ENCODE data around the gene DIPK1B.
A peak's percentile ranks its signal among the peaks of the same experiment; 100 is the strongest.

The DIPK1B gene

DNA sequence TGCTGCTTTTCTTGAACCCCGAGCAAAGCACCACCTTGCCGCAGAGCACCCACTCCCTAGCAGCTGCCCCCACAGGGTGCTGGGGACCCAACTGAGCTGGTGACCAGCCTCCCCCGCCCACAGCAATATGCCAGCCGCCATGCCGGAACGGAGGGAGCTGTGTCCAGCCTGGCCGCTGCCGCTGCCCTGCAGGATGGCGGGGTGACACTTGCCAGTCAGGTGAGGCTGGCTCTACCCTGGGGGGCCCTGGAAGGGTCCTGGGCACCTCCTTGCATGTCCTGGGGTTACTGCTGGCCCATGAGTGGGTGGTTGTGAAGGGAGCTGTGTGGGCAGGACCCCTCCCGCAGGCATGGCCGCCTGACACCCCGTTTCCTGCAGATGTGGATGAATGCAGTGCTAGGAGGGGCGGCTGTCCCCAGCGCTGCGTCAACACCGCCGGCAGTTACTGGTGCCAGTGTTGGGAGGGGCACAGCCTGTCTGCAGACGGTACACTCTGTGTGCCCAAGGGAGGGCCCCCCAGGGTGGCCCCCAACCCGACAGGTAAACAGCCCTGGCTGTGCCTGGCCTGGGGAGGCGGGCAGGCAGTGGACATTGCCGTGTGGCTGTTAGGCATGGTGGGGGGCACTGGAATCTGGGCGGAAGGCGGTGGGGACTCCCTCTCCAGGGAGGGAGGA is 42.4 kb upstream of the DIPK1B start:
- H3K79me1 ChIP-seq (ENCODE audit: low read depth, low read length) = peaks cover 2% of the 10 kb centered on the region
- H3K14ac ChIP-seq (ENCODE audit: low read length) = no peak overlapping the region
- H2BK15ac ChIP-seq (ENCODE audit: low read length) = peak overlapping the region; percentile 64
- WGBS, 2 donors (ENCODE audit: extremely low coverage in 2 of 2, insufficient read length in 2 of 2, insufficient replicate concordance in 1 of 2) = no CpG with 5 or more reads among the region's 23 CpGs
- H3K27ac ChIP-seq (replicated peaks; ENCODE audit: low read length) = no peak overlapping the region
- H3K18ac ChIP-seq (ENCODE audit: low read length) = no peak overlapping the region
- peaks cover 11 to 23% of the 10 kb centered on the region in 2 donors for H3K4me1 ChIP-seq (ENCODE audit: control insufficient read depth in 2 of 2, insufficient read depth in 1 of 2, low read depth in 1 of 2, low read length in 2 of 2)
- peak overlapping the region; percentile 60 for H3K9ac ChIP-seq (ENCODE audit: low read depth, low read length, poor library complexity)
- no peak overlapping the region for H2BK120ac ChIP-seq (ENCODE audit: low read depth, low read length)
- no peak overlapping the region for H3K4me2 ChIP-seq (ENCODE audit: insufficient read depth, low read length, poor library complexity, severe bottlenecking)
- peak overlapping the region; percentile 30 for H2BK12ac ChIP-seq (ENCODE audit: low read length)
- no peaks in the 10 kb centered on the region for H3K9me3 ChIP-seq (replicated peaks in 1 of 2; ENCODE audit: control insufficient read depth in 2 of 2, insufficient read depth in 1 of 2, low read depth in 1 of 2, low read length in 2 of 2)
- no peak for DNase-seq (ENCODE audit: low spot score)
- no peak overlapping the region for H4K8ac ChIP-seq (ENCODE audit: low read depth, low read length)
- no peak overlapping the region for H4K91ac ChIP-seq (ENCODE audit: low read depth, low read length, poor library complexity)
- peak overlapping the region; percentile 81 for H2AK5ac ChIP-seq (ENCODE audit: low read depth, low read length)
- no peak overlapping the region for H2BK5ac ChIP-seq (ENCODE audit: low read length)
- no peaks in the 10 kb centered on the region for H3K36me3 ChIP-seq (replicated peaks in 1 of 2; ENCODE audit: control insufficient read depth in 2 of 2, insufficient read depth in 2 of 2, low read length in 2 of 2)
- no peak overlapping the region for H3K4me3 ChIP-seq (ENCODE audit: low read length in 2 of 2)
- H3K23ac ChIP-seq (ENCODE audit: low read depth, low read length, poor library complexity) = peak overlapping the region; percentile 73
- no peak overlapping the region for H2AFZ ChIP-seq (ENCODE audit: low read length)
- peaks cover 0 to 6% (median 0%) of the 10 kb centered on the region in 3 experiments for H3K27me3 ChIP-seq (ENCODE audit: control insufficient read depth in 3 of 3, insufficient read depth in 3 of 3, low read depth in 1 of 3, low read length in 3 of 3)
- H3K4ac ChIP-seq (ENCODE audit: low read length) = no peak overlapping the region

DNA sequence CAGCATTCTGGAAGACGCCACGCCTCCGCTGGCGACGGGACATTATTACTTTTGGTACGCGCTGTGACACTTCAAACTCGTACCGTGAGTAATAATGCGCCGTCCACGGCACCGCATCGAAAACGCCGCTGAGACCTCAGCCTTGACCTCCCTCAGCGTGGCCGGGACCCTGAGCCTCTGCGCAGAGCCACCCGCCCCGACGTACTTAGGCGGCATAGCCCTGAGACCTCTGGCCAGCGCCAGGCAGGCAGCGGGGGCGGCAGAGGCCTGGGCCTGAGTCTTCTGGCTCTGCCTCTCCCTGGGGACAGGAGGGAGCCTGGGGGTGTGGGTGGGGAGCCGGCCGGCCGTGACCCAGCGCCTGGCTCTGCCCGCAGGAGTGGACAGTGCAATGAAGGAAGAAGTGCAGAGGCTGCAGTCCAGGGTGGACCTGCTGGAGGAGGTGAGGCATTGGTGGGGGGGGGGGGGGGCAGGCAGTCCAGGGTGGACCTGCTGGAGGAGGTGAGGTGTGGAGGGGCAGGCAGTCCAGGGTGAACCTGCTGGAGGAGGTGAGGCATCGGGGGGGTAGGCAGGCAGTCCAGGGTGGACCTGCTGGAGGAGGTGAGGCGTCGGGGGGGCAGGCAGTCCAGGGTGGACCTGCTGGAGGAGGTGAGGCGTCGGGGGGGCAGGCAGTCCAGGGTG is 41.7 kb upstream of the DIPK1B start:
- Histone ChIP-seq H2BK15ac (ENCODE audit: low read length) (no peak overlapping the region), H3K27me3 (ENCODE audit: control insufficient read depth in 3 of 3, insufficient read depth in 3 of 3, low read depth in 1 of 3, low read length in 3 of 3) (peaks cover 0 to 3% (median 0%) of the 10 kb centered on the region in 3 experiments), H3K23ac (ENCODE audit: low read depth, low read length, poor library complexity) (peak overlapping the region; percentile 85), H3K27ac (replicated peaks; ENCODE audit: low read length) (no peak overlapping the region), H3K4me3 (ENCODE audit: low read length in 2 of 2) (no peak overlapping the region), H2BK5ac (ENCODE audit: low read length) (no peak overlapping the region), H3K14ac (ENCODE audit: low read length) (no peak overlapping the region), H2BK12ac (ENCODE audit: low read length) (no peak overlapping the region), H3K79me1 (ENCODE audit: low read depth, low read length) (peaks cover 2% of the 10 kb centered on the region), H3K4me2 (ENCODE audit: insufficient read depth, low read length, poor library complexity, severe bottlenecking) (no peak overlapping the region), H3K4ac (ENCODE audit: low read length) (no peak overlapping the region), H4K91ac (ENCODE audit: low read depth, low read length, poor library complexity) (no peak overlapping the region), H3K9me3 (replicated peaks in 1 of 2; ENCODE audit: control insufficient read depth in 2 of 2, insufficient read depth in 1 of 2, low read depth in 1 of 2, low read length in 2 of 2) (no peaks in the 10 kb centered on the region), H4K8ac (ENCODE audit: low read depth, low read length) (no peak overlapping the region), H3K4me1 (ENCODE audit: control insufficient read depth in 2 of 2, insufficient read depth in 1 of 2, low read depth in 1 of 2, low read length in 2 of 2) (peaks cover 9 to 25% of the 10 kb centered on the region in 2 donors), H2BK120ac (ENCODE audit: low read depth, low read length) (no peak overlapping the region), H2AK5ac (ENCODE audit: low read depth, low read length) (peak overlapping the region; percentile 88), H3K36me3 (replicated peaks in 1 of 2; ENCODE audit: control insufficient read depth in 2 of 2, insufficient read depth in 2 of 2, low read length in 2 of 2) (no peaks in the 10 kb centered on the region), H3K18ac (ENCODE audit: low read length) (peak overlapping the region; percentile 19), H3K9ac (ENCODE audit: low read depth, low read length, poor library complexity) (no peak overlapping the region), H2AFZ (ENCODE audit: low read length) (no peak overlapping the region)
- DNase-seq (ENCODE audit: low spot score) = no peak
- WGBS, 2 donors (ENCODE audit: extremely low coverage in 2 of 2, insufficient read length in 2 of 2, insufficient replicate concordance in 1 of 2) = no CpG with 5 or more reads among the region's 36 CpGs

DNA sequence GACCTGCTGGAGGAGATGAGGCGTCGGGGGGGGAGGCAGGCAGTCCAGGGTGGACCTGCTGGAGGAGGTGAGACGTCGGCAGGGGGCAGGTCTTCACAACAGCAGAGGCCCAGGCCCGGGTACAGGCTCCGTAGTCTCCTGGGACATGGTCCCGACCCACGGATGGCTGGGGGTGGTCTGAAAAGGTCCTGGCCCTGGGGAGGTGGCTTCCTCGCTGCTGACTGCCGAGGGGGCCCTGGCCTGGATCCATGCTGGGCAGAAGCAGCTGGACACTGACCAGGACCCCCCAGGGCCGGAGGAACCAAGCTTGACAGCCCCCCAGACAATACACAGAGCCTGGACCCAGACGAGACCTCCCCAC is 41.1 kb upstream of the DIPK1B start:
- H3K4me1 ChIP-seq (ENCODE audit: control insufficient read depth in 2 of 2, insufficient read depth in 1 of 2, low read depth in 1 of 2, low read length in 2 of 2) = peaks cover 9 to 25% of the 10 kb centered on the region in 2 donors
- no peak overlapping the region for H3K9ac ChIP-seq (ENCODE audit: low read depth, low read length, poor library complexity)
- H3K4me2 ChIP-seq (ENCODE audit: insufficient read depth, low read length, poor library complexity, severe bottlenecking) = no peak overlapping the region
- H3K18ac ChIP-seq (ENCODE audit: low read length) = peak overlapping the region; percentile 57
- H4K91ac ChIP-seq (ENCODE audit: low read depth, low read length, poor library complexity) = no peak overlapping the region
- no peak overlapping the region for H2AFZ ChIP-seq (ENCODE audit: low read length)
- H3K27me3 ChIP-seq (ENCODE audit: control insufficient read depth in 3 of 3, insufficient read depth in 3 of 3, low read depth in 1 of 3, low read length in 3 of 3) = peaks cover 0 to 3% (median 0%) of the 10 kb centered on the region in 3 experiments
- no peak overlapping the region for H3K14ac ChIP-seq (ENCODE audit: low read length)
- no peaks in the 10 kb centered on the region for H3K9me3 ChIP-seq (replicated peaks in 1 of 2; ENCODE audit: control insufficient read depth in 2 of 2, insufficient read depth in 1 of 2, low read depth in 1 of 2, low read length in 2 of 2)
- no peak overlapping the region for H2BK120ac ChIP-seq (ENCODE audit: low read depth, low read length)
- WGBS, 2 donors (ENCODE audit: extremely low coverage in 2 of 2, insufficient read length in 2 of 2, insufficient replicate concordance in 1 of 2) = no CpG with 5 or more reads among the region's 12 CpGs
- H4K8ac ChIP-seq (ENCODE audit: low read depth, low read length) = peak overlapping the region; percentile 65
- peak overlapping the region; percentile 20 for H3K23ac ChIP-seq (ENCODE audit: low read depth, low read length, poor library complexity)
- no peak overlapping the region for H3K4me3 ChIP-seq (ENCODE audit: low read length in 2 of 2)
- no peak overlapping the region for H2BK12ac ChIP-seq (ENCODE audit: low read length)
- peak overlapping the region; percentile 88 for H2AK5ac ChIP-seq (ENCODE audit: low read depth, low read length)
- H3K27ac ChIP-seq (replicated peaks; ENCODE audit: low read length) = no peak overlapping the region
- peaks cover 2% of the 10 kb centered on the region for H3K79me1 ChIP-seq (ENCODE audit: low read depth, low read length)
- no peak overlapping the region for H2BK15ac ChIP-seq (ENCODE audit: low read length)
- H3K36me3 ChIP-seq (replicated peaks in 1 of 2; ENCODE audit: control insufficient read depth in 2 of 2, insufficient read depth in 2 of 2, low read length in 2 of 2) = no peaks in the 10 kb centered on the region
- DNase-seq (ENCODE audit: low spot score) = no peak
- no peak overlapping the region for H2BK5ac ChIP-seq (ENCODE audit: low read length)
- H3K4ac ChIP-seq (ENCODE audit: low read length) = no peak overlapping the region

DNA sequence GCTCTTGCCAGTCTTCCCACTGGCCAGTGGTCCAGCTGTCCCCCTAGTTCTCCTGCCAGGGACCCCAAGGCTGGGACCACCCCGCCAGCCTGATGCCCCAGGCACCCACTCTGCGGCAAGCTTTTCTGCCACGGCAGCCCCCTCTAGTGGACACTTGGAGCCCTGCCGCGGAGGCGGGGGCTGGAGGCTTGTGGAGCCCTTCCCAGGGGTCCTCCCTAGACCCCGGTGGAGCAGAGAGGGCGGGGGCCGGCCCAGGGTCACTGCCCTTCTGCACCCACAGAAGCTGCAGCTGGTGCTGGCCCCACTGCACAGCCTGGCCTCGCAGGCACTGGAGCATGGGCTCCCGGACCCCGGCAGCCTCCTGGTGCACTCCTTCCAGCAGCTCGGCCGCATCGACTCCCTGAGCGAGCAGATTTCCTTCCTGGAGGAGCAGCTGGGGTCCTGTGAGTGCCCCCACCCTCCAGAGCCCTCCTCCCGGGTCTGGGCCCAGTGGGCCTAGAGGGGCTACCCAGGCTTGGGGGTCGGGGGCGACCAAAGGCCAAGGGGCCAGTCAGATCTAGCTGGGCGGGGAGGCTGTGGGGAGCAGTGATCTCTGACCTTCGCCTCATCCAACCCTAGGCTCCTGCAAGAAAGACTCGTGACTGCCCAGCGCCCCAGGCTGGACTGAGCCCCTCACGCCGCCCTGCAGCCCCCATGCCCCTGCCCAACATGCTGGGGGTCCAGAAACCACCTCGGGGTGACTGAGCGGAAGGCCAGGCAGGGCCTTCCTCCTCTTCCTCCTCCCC is 40.5 kb upstream of the DIPK1B start:
- Histone ChIP-seq H2BK15ac (ENCODE audit: low read length) (no peak overlapping the region), H3K9ac (ENCODE audit: low read depth, low read length, poor library complexity) (no peak overlapping the region), H2BK120ac (ENCODE audit: low read depth, low read length) (no peak overlapping the region), H3K79me1 (ENCODE audit: low read depth, low read length) (no peaks in the 10 kb centered on the region), H3K14ac (ENCODE audit: low read length) (no peak overlapping the region), H2BK12ac (ENCODE audit: low read length) (no peak overlapping the region), H3K18ac (ENCODE audit: low read length) (peak overlapping the region; percentile 64), H2AK5ac (ENCODE audit: low read depth, low read length) (peak overlapping the region; percentile 88), H3K23ac (ENCODE audit: low read depth, low read length, poor library complexity) (peak overlapping the region; percentile 31), H3K4me3 (ENCODE audit: low read length in 2 of 2) (no peak overlapping the region), H3K27ac (replicated peaks; ENCODE audit: low read length) (no peak overlapping the region), H3K27me3 (ENCODE audit: control insufficient read depth in 3 of 3, insufficient read depth in 3 of 3, low read depth in 1 of 3, low read length in 3 of 3) (no peaks in the 10 kb centered on the region), H2AFZ (ENCODE audit: low read length) (no peak overlapping the region), H3K4me1 (ENCODE audit: control insufficient read depth in 2 of 2, insufficient read depth in 1 of 2, low read depth in 1 of 2, low read length in 2 of 2) (peaks cover 5 to 21% of the 10 kb centered on the region in 2 donors), H3K9me3 (replicated peaks in 1 of 2; ENCODE audit: control insufficient read depth in 2 of 2, insufficient read depth in 1 of 2, low read depth in 1 of 2, low read length in 2 of 2) (no peaks in the 10 kb centered on the region), H2BK5ac (ENCODE audit: low read length) (no peak overlapping the region), H4K8ac (ENCODE audit: low read depth, low read length) (no peak overlapping the region), H3K4ac (ENCODE audit: low read length) (no peak overlapping the region), H3K4me2 (ENCODE audit: insufficient read depth, low read length, poor library complexity, severe bottlenecking) (no peak overlapping the region), H4K91ac (ENCODE audit: low read depth, low read length, poor library complexity) (no peak overlapping the region), H3K36me3 (replicated peaks in 1 of 2; ENCODE audit: control insufficient read depth in 2 of 2, insufficient read depth in 2 of 2, low read length in 2 of 2) (no peaks in the 10 kb centered on the region)
- no CpG with 5 or more reads among the region's 27 CpGs for WGBS, 2 donors (ENCODE audit: extremely low coverage in 2 of 2, insufficient read length in 2 of 2, insufficient replicate concordance in 1 of 2)
- peak; percentile 54 for DNase-seq (ENCODE audit: low spot score)
